ENCODE data around the gene MYL6. TPM values are rescaled to one million over a fixed set of nuclear protein-coding genes. Genes with fewer than 3 reads are reported as not detected.
A peak's percentile ranks its signal among the peaks of the same experiment; 100 is the strongest.

MYL6 gene
- total and polyA plus RNA-seq, 10 of the 15 experiments (the other 5 are each of a cell fraction or from before 2014, with no cell fraction given) = 1,000 to 4,116 (median 1,828) TPM

GRCh38 chr12:56117778-56118687 is 40.1 kb upstream of the MYL6 start, which contains the start of gene ZC3H10 (continued):
- TF ChIP-seq SP1 (IDR thresholded peaks at IDR 0.05; ENCODE audit: low read depth, low read length) (peak; percentile 82), ATF2 (IDR thresholded peaks at IDR 0.05; ENCODE audit: low read length) (peak; percentile 73), GABPA (IDR thresholded peaks at IDR 0.05; ENCODE audit: low read depth) (peak; percentile 98), RELB (IDR thresholded peaks at IDR 0.05; ENCODE audit: low read depth) (peak; percentile 66; the same call in 1 of the 2 replicates), CHD1 (IDR thresholded peaks at IDR 0.05; ENCODE audit: low read depth, low read length) (no peak), TCF12 (IDR thresholded peaks at IDR 0.05; ENCODE audit: low read depth, low read length) (peak; percentile 64; the same call in 1 of the 2 replicates), MXI1 (IDR thresholded peaks at IDR 0.05; ENCODE audit: low read depth, low read length) (peak; percentile 99), ZNF687 (IDR thresholded peaks at IDR 0.05) (peak; percentile 62), ZNF217 (IDR thresholded peaks at IDR 0.05) (no peak), NFIC (IDR thresholded peaks at IDR 0.05; ENCODE audit: low read depth, low read length) (peak; percentile 55; the same call in 1 of the 2 replicates), MLLT1 (IDR thresholded peaks at IDR 0.05) (peak; percentile 47), STAT1 (conservative IDR thresholded peaks at IDR 0.05) (peak; percentile 87; the same call in 1 of the 2 replicates), SREBF1 (IDR thresholded peaks at IDR 0.05; ENCODE audit: low read length) (peak; percentile 54; the same call in 1 of the 2 replicates), EZH2 (IDR thresholded peaks at IDR 0.05; ENCODE audit: borderline replicate concordance, control insufficient read depth, low read depth, low read length) (no peak), E2F4 (IDR thresholded peaks at IDR 0.05; ENCODE audit: low read depth, low read length) (peak; percentile 84), PBX3 (IDR thresholded peaks at IDR 0.05; ENCODE audit: insufficient replicate concordance, low read depth, low read length) (peak; percentile 73), RB1 (IDR thresholded peaks at IDR 0.05; ENCODE audit: borderline replicate concordance) (peak; percentile 81; the same call in 1 of the 2 replicates)
